Adipocyte (in vitro differentiated cells): ENCODE results near the gene RGL2.

ENCODE experiments used
- DNase-seq: peaks from one replicate; pipeline ENCODE4 v3.0.0-alpha.2; 2015; ENCODE audit warnings: low read depth
- H3K27me3 ChIP-seq: replicated peaks from 2 replicates; pipeline ENCODE4 v1.7.0; 2013; ENCODE audit warnings: mild to moderate bottlenecking, low read length, moderate library complexity; ENCODE audit not compliant: control insufficient read depth, insufficient read depth
- H3K36me3 ChIP-seq: 2 replicates; pipeline ENCODE4 v1.7.0; 2013; ENCODE audit warnings: low read length, mild to moderate bottlenecking, moderate library complexity; ENCODE audit not compliant: control insufficient read depth, insufficient read depth, severe bottlenecking
- H3K4me1 ChIP-seq: 2 replicates; pipeline ENCODE4 v1.7.0; 2013; ENCODE audit warnings: mild to moderate bottlenecking, low read length, moderate library complexity; ENCODE audit not compliant: control insufficient read depth, insufficient read depth
- H3K4me3 ChIP-seq: 2 replicates; pipeline ENCODE4 v1.7.0; 2013; ENCODE audit warnings: mild to moderate bottlenecking, low read length, moderate library complexity
- H3K9ac ChIP-seq: 2 replicates; pipeline ENCODE4 v1.7.0; 2013; ENCODE audit warnings: mild to moderate bottlenecking, low read length, moderate library complexity
- H3K9me3 ChIP-seq: 2 replicates; pipeline ENCODE4 v1.7.0; 2013; ENCODE audit warnings: mild to moderate bottlenecking, low read length, moderate library complexity; ENCODE audit not compliant: control insufficient read depth

RGL2 gene

DNA sequence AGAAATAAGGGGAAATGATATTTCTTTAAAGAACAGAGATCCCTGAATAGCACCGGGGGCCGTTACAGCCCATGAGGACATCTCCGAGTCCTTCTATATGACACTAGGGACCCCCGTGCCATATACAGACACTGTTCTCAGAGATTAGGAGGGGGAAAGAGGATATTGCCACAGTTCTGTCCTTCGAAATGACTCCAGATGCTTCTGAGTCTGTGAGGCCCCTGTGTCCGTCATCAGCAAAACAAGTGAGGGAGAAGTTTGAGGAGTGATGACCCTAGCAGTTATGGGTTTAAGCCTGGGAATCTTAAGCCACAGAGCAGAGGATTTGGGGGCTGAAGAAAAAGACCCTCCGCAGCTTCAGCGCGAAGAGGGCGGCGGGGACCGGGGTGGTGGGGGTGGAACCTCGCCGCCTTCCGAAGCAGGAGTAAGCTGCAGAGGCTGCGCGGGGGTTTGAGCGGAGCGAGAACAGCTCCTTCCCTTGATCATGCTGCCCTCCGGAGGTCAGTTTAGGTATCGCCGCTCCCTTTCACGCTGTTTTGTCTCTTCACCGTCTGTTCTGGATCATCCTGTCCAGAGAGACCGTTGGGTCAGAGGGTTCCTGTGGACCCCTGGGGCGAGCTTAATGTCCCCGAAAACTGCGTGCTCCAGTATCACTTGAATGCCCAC, 50.6 kb downstream of the RGL2 start:
- DNase-seq = peak; percentile 96
- no peaks in the 10 kb centered on the region for H3K27me3 ChIP-seq
- peak overlapping the region; percentile 90 for H3K4me3 ChIP-seq
- H3K4me1 ChIP-seq = peaks cover 45% of the 10 kb centered on the region
- H3K9ac ChIP-seq = peak overlapping the region; percentile 89
- peaks cover 8% of the 10 kb centered on the region for H3K36me3 ChIP-seq
- H3K9me3 ChIP-seq = no peaks in the 10 kb centered on the region

DNA sequence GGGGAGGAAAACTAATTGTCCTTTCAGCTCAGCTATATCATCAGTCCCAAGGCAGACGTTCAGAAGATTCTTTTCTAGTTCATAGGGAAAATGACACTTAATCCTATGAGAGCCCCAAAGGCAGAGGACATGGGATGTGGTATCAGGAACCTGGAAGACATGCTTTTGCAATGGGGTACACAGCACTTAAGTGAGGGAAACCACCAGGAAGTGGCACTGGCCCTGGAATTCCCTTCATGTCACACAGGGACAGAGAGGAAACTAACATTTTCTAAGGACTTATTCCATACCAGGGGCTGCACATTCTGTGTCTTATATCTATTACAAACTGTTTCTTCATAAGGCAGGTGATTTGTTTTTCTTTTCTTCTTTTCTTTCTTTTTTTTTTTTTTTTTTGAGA, 55.3 kb downstream of the RGL2 start:
- Histone ChIP-seq H3K4me3 (no peak overlapping the region), H3K9ac (no peak overlapping the region), H3K4me1 (peaks cover 8% of the 10 kb centered on the region), H3K27me3 (peaks cover 16% of the 10 kb centered on the region), H3K36me3 (no peaks in the 10 kb centered on the region), H3K9me3 (no peaks in the 10 kb centered on the region)
- DNase-seq = no peak

GRCh38 chr6:33241968-33242367, 56.8 kb downstream of the RGL2 start:
- DNase-seq = no peak
- H3K36me3 ChIP-seq = no peaks in the 10 kb centered on the region
- no peak overlapping the region for H3K9ac ChIP-seq
- no peak overlapping the region for H3K4me3 ChIP-seq
- peaks cover 16% of the 10 kb centered on the region for H3K27me3 ChIP-seq
- peaks cover 2% of the 10 kb centered on the region for H3K4me1 ChIP-seq
- no peaks in the 10 kb centered on the region for H3K9me3 ChIP-seq
